KBM-7 (cell line): ENCODE results near the gene VN1R5.
"Not testable (repeated sequence)": the region's sequence is repeated elsewhere in the genome, so short reads cannot be mapped to it uniquely, and the experiment has no call there.

Source experiments
- DNase-seq: peaks from one replicate; pipeline ENCODE4 v3.0.0-alpha.2; 2015
- in situ Hi-C: fragments of 300-500 bp; cut with MboI; formaldehyde crosslinking; loops from 2 replicates; pipeline ENCODE4 v1.14.3; 2020; ENCODE audit warnings: low sequenced_read_pairs, low pct_unique_long_range_greater_than_20kb, mixed read lengths

The VN1R5 gene

GRCh38 chr1:247268390-247269045, 12.6 kb downstream of the VN1R5 start:
- in situ Hi-C loops, result no loop called here
- DNase-seq, result no peak

GRCh38 chr1:247269133-247269532, 13.3 kb downstream of the VN1R5 start:
- in situ Hi-C loops, result no loop called here
- no peak for DNase-seq

GRCh38 chr1:247270003-247270402, 14.1 kb downstream of the VN1R5 start:
- in situ Hi-C loops, result no loop called here
- DNase-seq, result no peak

- DNase-seq, result no peak
- in situ Hi-C loops, result no loop called here
Observed at GRCh38 chr1:247273013-247273412, 17.1 kb downstream of the VN1R5 start.

- in situ Hi-C loops, result no loop called here
Observed at GRCh38 chr1:247274605-247275256, 18.9 kb downstream of the VN1R5 start.

GRCh38 chr1:247277191-247277590, 21.3 kb downstream of the VN1R5 start:
- in situ Hi-C loops, result no loop called here
- no peak for DNase-seq

More at GRCh38 chr1:247274605-247275256, 18.9 kb downstream of the VN1R5 start:
- DNase-seq, result no peak

- DNase-seq, result no peak
- in situ Hi-C loops, result no loop called here
Observed at GRCh38 chr1:247281001-247281574, 25.2 kb downstream of the VN1R5 start.

- no peak for DNase-seq
- in situ Hi-C loops, result no loop called here
Observed at GRCh38 chr1:247286134-247286670, 30.3 kb downstream of the VN1R5 start.

GRCh38 chr1:247287460-247287859, 31.6 kb downstream of the VN1R5 start:
- no peak for DNase-seq
- in situ Hi-C loops, result no loop called here

- in situ Hi-C loops, result no loop called here
- DNase-seq, result no peak
Observed at GRCh38 chr1:247288341-247288740, 32.5 kb downstream of the VN1R5 start.

GRCh38 chr1:247289274-247289892, 33.5 kb downstream of the VN1R5 start:
- in situ Hi-C loops, DNase-seq: not testable (repeated sequence)

GRCh38 chr1:247290576-247290975, 34.7 kb downstream of the VN1R5 start:
- in situ Hi-C loops, result no loop called here
- no peak for DNase-seq

GRCh38 chr1:247291161-247291560, 35.3 kb downstream of the VN1R5 start:
- no peak for DNase-seq
- in situ Hi-C loops, result no loop called here

- in situ Hi-C loops, result no loop called here
Observed at GRCh38 chr1:247291833-247292561, 36.1 kb downstream of the VN1R5 start.

GRCh38 chr1:247293047-247293446, 37.2 kb downstream of the VN1R5 start:
- DNase-seq, result no peak
- in situ Hi-C loops, result no loop called here

More at GRCh38 chr1:247291833-247292561, 36.1 kb downstream of the VN1R5 start:
- no peak for DNase-seq

- in situ Hi-C loops, result no loop called here
- DNase-seq, result no peak
Observed at GRCh38 chr1:247294282-247294681, 38.4 kb downstream of the VN1R5 start.

- DNase-seq, result no peak
- in situ Hi-C loops, result no loop called here
Observed at GRCh38 chr1:247295274-247295684, 39.4 kb downstream of the VN1R5 start.

GRCh38 chr1:247295746-247296145, 39.9 kb downstream of the VN1R5 start:
- in situ Hi-C loops, result no loop called here
- DNase-seq, result no peak

- no peak for DNase-seq
- in situ Hi-C loops, result no loop called here
Observed at GRCh38 chr1:247296599-247297180, 40.8 kb downstream of the VN1R5 start.
